ENCODE measurements around the gene MBD5. TPM values are rescaled to one million over a fixed set of nuclear protein-coding genes. Genes with fewer than 3 reads are reported as not detected.

The MBD5 gene
- total RNA-seq, 1 experiment from 2014 or later: 11.4 TPM

DNA sequence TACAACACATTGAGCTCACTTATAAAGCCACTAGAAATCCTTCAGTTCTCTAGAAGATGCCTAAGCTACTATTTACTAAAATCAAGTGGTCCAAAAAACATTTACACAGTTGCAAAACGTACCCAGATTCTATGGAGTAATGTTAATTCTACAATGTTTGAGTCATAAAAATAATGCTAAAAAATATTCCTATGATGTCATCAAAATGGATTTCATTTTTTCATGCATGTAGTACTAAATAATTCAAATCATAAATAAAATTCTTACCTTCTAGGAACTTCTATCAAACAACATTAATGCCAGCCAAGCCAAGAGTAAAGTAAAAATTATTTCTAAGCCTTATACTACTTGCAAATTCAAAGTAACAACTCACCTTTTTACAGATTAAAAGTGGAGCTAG lies 454.7 kb downstream of the MBD5 start:
- DNase-seq (ENCODE audit: low read depth): no peak

DNA sequence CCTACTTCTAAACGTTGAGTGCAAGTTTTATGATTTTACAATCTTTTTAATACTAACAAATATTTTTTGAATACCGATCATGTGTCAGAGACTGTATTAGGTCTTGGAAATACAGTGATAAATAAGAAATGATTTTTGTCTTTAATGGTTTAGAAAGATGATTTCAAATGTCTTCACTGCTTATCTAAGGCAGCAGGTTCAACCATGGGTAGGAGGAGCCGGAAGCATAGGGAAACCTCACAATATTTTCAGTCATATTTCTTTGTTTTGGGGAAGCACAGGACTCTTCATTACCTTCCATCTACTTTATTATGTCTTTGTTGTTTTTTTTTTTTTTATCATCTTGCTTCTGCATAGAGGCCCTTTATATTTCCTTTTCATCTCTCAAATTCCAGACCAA lies 458.5 kb downstream of the MBD5 start:
- DNase-seq (ENCODE audit: low read depth): no peak

DNA sequence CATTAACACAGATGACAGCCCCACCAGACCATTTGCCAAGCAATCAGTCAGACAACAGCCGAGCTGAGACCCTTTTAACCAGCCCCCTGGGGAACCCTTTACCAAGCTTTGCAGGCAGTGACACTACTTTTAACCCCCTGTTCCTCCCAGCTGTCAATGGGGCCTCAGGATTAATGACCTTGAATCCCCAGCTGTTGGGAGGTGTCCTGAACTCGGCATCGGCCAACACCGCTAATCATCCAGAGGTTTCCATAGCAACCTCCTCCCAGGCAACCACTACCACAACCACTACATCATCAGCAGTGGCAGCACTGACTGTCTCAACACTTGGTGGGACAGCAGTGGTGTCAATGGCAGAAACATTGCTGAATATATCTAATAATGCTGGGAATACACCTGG lies 462.8 kb downstream of the MBD5 start:
- peak; percentile 3 for DNase-seq (ENCODE audit: low read depth)

DNA sequence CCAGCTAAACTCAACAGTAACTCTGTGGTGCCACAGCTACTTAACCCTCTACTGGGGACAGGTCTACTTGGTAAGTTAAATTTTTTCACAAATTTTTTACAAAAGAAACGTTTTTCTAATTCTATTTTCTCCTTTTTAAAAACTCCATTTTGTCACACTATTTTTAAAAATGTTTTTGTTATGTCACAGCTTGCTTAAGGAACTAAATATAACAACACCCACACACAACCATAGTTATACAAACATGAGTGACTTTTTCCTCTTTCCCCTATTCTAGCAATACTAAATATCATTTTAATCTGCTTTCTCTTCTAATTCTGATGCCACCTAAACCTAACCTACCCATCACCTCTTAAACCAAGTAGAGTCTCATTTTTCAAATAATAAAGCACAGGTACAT lies 463.2 kb downstream of the MBD5 start:
- DNase-seq (ENCODE audit: low read depth): no peak

DNA sequence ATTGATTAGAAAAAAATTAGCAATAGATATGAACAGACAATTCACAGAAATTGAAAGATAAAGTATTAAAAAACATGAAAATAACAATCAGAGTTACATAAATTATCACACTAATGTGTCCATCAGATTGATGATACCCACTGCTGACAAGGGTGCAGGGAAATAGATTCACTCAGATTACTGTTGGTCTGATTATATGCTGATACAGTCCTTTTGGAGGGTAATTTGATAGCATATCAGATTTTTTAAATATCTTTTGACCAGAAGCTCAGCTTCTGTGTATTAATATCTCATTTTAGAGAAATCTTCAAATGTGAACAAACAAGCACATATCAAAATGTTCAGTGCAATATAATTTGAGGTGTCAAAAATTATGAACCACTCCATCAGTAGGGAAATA lies 465.8 kb downstream of the MBD5 start:
- DNase-seq (ENCODE audit: low read depth): no peak

DNA sequence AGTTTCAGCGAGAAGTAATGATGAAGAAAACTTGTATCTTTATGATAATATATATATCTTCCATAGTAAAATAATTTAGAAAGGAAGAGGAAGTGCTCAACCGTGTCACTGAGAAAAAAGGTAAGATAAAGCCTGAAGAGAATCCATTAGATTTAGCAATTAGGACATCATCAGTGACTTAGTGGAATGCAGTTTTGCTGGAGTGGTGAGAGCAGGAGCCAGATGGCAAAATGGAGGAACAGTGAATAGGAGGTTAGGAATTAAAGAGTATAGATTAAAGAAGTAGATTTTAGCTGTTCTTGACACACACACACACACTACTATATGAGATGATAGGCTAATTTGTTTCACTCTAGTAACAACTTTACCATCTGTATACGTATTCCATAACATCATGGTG lies 466.5 kb downstream of the MBD5 start:
- DNase-seq (ENCODE audit: low read depth): no peak

DNA sequence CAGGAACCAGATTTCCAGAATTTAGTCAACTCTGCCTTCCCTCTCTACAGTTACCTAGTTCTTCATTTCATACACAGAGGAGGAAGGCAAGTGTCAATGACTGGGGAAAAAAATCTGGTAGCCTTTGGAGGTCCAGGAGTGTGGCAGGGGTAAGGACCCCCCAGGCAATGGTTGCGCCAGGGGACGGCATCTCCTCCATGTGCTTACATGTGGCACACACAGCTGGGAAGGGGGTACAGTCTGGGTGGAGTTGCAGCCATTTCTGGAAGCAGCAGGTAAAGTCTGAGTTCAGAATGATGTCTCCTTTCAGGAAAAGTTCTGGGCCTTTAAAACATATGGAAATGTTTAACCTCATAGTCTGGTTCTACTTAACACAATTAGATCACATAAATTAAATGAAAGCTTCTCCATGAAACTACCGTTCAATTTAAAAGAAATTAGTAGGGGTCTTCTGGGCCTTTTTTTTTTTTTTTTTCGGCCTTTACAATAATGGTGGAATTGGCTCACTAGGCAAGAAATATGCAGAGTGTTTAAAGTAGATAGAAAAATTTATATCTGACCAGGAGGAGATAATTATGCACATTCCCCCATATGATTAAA lies 470.0 kb downstream of the MBD5 start:
- no peak for DNase-seq (ENCODE audit: low read depth)

DNA sequence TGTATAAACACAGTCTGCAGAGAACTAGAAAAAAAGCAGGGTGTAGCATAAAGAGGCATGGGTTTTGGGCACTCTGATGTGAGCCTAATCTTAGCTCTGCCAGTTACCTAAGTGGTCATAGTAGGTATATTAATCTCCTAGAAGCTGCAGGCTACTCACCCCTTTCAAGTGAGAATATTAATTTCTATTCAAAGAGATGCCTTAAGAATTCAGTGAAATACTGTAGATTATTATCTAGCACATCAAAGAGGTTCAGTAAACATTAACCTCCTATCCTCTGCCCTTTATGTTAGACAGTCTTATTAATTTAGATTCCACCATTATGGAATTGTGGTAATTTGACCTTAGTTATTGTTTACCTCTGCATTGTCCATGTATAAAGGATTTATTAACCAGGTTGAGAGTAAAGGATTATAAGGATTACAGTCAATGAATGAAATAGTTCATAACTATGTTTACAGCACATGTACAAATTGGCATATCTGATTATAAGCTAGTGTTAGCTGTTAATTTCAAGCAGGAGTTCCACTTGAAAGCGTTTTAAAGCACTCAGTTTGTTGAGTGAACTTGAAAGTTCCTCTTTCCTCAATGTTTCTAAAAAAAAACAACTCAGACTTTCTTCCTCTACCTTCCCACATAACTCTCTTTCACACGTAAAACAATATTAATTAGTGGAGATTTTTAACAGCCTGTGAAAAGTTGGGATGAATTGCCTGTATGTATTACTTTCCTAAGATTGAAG lies 473.1 kb downstream of the MBD5 start:
- DNase-seq (ENCODE audit: low read depth): no peak

DNA sequence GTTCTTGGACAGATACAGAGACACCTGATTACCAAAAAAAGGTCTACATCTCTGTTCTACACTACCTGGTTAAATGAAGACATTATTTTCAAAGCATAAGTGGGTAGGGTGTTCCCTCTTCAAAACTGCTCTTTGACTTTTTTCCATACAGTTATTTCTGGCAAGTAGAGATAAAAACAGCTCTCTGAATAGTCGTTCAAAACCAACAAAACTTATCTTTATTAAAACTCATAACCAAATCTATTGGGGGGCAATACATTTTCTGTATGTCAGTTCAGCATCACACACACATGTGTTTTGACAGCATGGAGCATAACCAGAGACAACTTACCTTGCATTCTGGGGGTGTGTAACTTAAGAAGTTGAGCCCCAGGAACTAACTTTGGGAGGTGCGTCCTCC lies 474.7 kb downstream of the MBD5 start:
- no peak for DNase-seq (ENCODE audit: low read depth)

DNA sequence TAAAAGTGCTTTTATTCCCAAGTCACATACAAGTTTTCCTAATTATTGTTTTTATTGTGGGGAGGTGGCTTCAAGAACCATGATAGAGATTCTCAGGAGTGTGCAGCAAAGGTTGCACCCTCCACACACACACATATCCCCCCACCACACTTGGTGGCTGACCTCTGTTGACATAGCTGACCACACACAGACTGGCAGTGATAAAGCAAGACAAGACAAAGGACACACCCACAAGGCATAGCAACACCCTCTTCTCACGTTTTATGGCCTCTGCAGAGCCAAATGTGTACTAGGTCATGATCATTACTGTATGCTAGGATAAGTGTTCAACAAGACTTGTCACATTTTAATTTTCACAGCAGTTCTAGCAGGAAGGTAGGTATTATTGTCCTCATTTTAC lies 480.7 kb downstream of the MBD5 start:
- DNase-seq (ENCODE audit: low read depth): no peak

DNA sequence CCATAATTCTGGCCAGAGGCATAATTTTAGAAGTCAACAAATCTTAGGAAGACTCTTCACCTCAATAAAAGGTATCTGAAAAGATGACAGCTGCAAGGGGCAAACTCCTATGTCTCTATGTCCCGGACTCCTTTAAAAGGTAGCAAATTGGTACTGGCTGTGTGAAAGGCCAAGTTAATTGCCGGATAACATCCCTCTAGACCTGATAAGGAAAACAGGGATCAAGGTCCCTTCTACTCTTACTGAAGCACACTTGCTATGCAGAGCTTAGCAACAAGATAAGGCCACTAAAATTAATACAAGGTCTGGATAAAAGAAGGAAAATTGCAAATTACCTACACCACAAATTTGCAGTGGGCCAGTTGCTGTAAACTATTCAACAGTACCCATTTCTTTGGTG lies 482.6 kb downstream of the MBD5 start:
- DNase-seq (ENCODE audit: low read depth): no peak

DNA sequence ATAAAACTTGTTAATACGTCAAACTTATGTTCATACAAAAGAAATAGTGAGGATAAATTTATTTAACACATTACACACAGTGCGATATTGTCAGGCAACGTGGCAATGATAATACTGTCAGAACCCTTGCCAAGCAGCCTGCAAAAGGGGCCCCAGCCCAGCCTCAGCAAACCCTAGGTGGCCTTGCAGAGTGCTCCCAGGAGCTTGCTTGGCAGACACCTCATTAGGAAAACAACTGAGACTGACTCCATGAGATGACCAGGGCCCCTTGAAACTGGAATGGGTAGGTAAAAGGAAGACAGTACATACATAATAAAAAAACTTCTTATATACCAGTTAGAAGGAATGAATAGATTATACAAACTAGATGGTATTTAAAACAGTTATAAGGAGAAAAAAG lies 487.1 kb downstream of the MBD5 start:
- no peak for DNase-seq (ENCODE audit: low read depth)

DNA sequence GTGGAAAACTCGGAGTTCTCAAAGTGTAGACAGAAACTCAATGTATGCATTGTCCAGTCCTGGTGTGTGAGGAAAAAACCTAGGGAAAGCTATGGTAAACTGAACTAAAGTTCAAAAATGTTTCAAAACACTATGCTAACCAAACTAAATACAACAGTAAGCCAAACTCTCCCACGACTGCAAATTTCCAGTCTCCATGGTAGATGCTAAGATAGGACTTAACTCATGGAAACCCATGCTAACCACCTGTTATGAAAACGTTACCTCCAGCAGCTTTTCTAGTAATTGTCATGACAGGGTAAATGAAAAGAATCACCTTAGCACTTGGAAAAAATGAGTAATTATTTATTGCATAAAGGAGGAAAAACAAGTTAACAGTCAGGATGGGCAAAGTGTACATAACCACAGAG lies 488.0 kb downstream of the MBD5 start:
- no peak for DNase-seq (ENCODE audit: low read depth)

DNA sequence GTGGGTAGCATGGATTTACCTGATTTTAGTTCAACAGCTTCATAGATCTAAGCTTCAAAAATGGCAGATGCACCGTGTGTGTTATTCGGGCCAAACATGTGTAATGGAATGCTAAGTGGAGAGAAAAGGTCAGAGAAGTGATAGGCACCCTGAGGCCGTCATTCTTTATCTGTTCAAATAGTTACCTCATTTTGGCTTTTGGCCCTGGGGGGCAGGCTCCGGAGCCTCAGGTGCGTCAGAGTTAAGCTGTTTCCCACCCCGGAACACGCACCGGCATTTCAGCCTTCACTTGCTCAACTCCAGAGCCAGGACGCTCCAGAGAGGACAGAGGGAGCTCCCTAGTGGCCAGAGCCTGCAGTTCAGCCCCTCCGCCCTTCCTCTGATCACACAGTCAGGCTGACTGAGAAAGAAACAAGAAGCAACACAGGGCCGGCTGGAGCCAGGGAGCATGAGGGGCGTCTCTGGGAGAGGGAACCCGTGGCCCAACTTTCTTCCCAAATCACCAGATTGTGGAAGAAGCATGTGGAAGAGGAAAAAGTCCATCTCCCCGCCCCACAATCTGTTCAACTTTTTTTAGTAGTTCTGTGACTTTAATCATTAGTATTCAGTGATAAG lies 488.5 kb downstream of the MBD5 start:
- peak; percentile 76 for DNase-seq (ENCODE audit: low read depth)

DNA sequence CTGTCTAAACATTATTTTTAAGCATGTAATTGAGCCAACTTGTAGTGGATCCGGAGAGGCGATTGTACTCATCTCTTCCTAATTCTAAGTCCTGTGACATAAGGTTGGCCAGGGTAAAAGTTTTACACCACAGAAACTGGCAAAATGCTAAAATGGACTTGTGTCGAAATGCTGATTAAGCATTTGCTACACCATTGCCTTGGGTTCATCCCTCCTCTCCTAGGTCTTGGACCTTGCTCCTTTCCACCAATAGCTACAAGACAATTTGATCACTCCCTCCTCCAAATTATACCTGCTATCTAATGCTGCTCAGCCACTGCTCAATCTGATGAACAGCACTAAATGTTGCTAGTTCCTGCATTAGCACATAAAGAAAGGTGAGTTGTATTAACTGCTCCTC lies 491.0 kb downstream of the MBD5 start:
- DNase-seq (ENCODE audit: low read depth): no peak

DNA sequence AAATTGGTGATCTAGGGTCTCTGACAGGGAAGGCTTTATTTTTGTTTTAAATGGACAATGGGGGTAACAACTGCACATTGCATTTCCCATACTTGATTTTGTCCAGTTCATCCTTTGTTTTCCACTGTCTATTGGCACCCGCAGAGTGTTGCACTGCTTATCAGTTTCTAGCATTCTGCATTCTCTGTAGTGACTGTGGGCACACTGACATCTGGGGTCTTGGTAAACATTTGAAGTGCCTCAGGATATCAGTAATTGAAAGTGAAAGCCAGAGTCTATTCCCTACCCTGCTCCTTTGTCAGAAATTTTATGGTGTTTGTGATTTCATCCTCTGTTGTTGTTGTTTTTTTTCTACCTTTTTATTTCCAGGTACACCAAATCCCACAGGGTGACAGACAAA lies 491.6 kb downstream of the MBD5 start:
- DNase-seq (ENCODE audit: low read depth): no peak

DNA sequence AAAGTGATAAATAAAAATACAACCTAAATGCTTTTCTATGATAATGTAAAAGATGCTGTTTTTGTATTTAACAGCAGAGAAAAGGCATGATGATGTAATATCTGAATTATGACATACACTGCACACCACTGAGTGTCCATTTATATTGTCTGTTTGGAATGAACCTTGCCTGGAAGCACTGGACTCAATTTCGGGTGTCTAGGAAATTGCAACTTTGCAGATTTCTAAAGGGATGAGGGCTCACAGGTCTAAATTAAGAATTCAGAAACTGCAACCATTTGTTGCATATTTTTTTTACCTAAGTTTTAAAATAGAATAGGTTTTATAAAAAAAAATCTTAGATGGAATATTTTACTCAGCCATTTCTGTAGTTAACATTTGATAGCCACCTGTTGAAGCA lies 492.5 kb downstream of the MBD5 start:
- no peak for DNase-seq (ENCODE audit: low read depth)

DNA sequence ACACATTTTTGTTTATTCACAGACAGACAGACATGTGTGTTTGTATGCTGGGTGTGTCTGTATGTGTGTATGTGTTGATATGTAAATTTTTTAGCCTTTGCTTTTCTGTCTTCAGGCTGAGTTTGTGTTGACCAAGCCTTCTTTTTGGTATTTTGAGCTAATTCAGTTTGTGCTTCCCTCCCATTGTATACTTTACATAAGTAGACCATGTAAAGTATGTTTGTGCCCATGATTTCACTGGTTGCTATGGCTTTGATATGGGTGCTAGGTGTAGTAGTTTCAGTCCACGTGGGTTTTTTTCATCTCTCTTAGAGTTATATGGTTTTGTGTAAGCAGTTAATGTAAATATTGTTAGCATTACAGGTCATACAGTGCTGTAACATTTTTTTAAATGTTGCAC lies 494.2 kb downstream of the MBD5 start:
- DNase-seq (ENCODE audit: low read depth): no peak

DNA sequence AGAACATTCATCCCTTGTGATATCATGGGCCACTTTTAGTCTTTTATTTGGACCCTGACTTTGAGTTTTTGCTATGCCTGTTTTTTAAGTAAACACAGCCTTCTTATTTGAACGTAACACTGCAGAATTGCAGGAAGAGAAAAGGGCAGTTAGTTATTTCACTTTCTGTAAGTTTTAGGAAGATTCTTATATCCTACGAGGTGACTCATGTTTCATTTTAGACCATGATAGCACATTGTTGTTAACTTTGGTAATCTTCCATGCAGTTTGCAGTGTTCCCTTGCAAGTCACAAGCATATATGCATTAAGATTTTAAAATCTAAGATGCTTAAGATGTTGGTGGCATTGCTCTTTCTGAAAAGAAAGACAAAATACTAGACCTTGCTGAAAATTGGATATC lies 495.1 kb downstream of the MBD5 start:
- DNase-seq (ENCODE audit: low read depth): no peak

DNA sequence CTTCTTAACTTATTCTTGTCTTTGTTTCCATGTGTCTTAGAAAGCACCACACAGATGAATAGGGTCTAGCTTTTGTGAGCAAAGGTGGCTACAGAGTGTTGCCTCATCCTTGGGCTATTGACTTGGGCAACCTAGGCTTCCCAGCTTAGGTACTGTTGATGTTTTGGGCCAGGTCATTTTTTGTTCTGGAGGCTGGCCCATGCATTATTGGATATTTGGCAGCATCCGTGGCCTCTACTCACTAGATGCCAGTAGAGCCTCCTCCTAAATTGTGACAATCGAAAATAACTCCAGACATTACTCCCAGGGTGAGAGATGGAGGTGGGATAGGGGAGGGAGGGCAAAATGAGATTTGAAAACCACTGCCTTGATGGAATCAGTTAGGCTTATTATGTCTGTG lies 496.4 kb downstream of the MBD5 start:
- DNase-seq (ENCODE audit: low read depth): no peak

DNA sequence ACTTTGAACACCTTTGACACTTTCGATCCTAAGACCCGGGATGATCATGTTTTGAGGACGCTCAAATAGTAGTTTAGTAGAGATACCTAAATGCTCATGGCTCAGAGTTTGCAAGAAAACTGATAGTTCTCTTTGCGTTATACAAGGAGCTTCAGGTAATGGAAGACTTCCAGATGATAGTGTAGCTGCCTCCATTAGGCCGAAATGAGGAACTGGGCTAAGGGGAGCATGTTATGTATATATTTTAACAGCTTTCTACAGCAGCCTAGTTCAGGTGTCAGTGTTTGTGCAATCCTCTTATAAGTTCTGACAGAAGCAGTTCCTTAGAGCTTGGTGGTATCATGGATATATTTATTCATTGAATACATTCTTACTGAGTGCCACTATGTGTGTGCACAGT lies 496.9 kb downstream of the MBD5 start:
- DNase-seq (ENCODE audit: low read depth): no peak

DNA sequence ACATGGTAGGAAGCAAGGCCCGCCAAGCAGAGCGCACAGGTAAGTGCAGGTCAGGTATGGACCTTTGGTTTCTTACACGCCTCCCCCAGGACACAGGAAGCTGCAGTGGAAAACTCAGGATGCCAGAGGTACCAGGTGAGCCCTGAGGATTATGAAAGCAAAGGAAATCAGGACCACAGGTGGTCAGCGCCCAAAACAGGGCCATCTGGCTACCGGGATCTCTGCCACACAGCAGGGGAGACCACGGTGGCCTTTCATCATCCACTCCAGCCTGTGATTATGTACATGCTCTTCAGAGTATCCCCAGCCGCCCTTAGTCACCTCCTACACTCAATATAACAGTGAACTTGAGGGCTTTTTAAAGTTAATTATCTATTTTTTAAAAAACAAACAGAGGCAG lies 498.1 kb downstream of the MBD5 start:
- no peak for DNase-seq (ENCODE audit: low read depth)

DNA sequence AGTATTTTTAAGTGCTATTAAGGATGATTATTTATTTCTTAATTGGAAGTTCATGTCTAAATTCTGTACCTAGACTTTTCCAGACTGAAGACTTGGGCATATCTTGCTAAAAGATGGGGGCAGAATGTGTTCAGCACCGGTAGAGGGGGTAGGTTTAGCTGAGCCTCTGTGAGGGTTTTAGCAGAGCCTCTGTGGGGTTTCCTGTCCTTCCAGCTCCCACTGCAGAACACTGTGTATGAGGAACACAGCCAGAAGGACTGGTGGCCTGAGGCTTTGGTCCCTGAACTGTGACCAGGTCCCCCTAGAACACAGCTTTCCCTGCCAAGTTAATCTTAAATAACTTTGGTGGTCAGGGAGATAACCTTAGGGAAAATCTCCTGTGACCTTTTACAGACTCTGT lies 500.3 kb downstream of the MBD5 start:
- no peak for DNase-seq (ENCODE audit: low read depth)

DNA sequence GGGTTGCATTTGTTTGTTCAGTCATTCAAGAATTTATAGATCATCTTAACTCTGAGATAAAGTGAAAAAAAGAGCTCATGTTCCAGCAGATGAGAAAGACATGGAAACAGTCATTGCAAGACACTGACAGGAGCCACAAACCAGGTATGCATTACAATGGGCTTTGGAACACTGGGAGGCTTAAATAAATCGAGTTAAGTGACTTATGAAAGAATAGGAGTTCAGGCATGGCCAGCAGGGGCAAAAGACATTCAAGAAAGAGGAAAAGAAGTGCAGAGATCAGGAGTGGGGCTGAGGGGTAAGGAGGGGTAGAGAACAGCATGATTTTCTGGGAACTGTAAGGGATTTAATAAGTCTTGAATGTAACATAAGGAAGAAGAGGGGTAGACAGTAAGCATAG lies 502.4 kb downstream of the MBD5 start:
- no peak for DNase-seq (ENCODE audit: low read depth)

Data from M059J (cell line).